Osteocyte (in vitro differentiated cells): ENCODE results near the gene HHIP. TPM values are rescaled to one million over a fixed set of nuclear protein-coding genes. Genes with fewer than 3 reads are reported as not detected.

Source experiments
- DNase-seq: peaks from one replicate; pipeline ENCODE4 v3.0.0; 2021; ENCODE audit warnings: mixed read lengths; ENCODE audit not compliant: unreplicated experiment; ENCODE audit errors: extremely low spot score
- H3K27ac Mint-ChIP-seq: one replicate; pipeline ENCODE4 v1.8.0; 2021; ENCODE audit warnings: mild to moderate bottlenecking, mixed read lengths; ENCODE audit not compliant: unreplicated experiment
- H3K27me3 Mint-ChIP-seq: one replicate; pipeline ENCODE4 v1.8.0; 2021; ENCODE audit warnings: mixed read lengths; ENCODE audit not compliant: unreplicated experiment
- H3K36me3 Mint-ChIP-seq: one replicate; pipeline ENCODE4 v1.8.0; 2021; ENCODE audit warnings: mixed read lengths; ENCODE audit not compliant: unreplicated experiment
- H3K4me1 Mint-ChIP-seq: one replicate; pipeline ENCODE4 v1.8.0; 2021; ENCODE audit warnings: mixed read lengths; ENCODE audit not compliant: unreplicated experiment
- H3K4me3 Mint-ChIP-seq: one replicate; pipeline ENCODE4 v1.8.0; 2021; ENCODE audit warnings: mild to moderate bottlenecking, moderate library complexity, mixed read lengths; ENCODE audit not compliant: unreplicated experiment
- H3K9me3 Mint-ChIP-seq: one replicate; pipeline ENCODE4 v1.8.0; 2021; ENCODE audit warnings: mixed read lengths; ENCODE audit not compliant: unreplicated experiment
- total RNA-seq: library from RNA; stranded (reverse); gene quantifications from 2 replicates; pipeline ENCODE4 v1.2.1, GENCODE V29; 2021
- TF ChIP-seq, protein P1 (sequence below): fragments of 200-600 bp; sonication (generic); IDR thresholded peaks from 2 replicates; pipeline ENCODE4 v1.5.0; 2021; ENCODE audit warnings: antibody characterized with exemption, mild to moderate bottlenecking, moderate library complexity

HHIP gene
- total RNA-seq, 1 donor from 2014 or later: 0.97 TPM

- H3K36me3 Mint-ChIP-seq: no peaks in the 10 kb centered on the region
- H3K27me3 Mint-ChIP-seq: peaks cover 5% of the 10 kb centered on the region
- no peak overlapping the region for H3K27ac Mint-ChIP-seq
- no peak overlapping the region for H3K4me3 Mint-ChIP-seq
- H3K9me3 Mint-ChIP-seq: no peaks in the 10 kb centered on the region
- TF ChIP-seq, protein P1, sequence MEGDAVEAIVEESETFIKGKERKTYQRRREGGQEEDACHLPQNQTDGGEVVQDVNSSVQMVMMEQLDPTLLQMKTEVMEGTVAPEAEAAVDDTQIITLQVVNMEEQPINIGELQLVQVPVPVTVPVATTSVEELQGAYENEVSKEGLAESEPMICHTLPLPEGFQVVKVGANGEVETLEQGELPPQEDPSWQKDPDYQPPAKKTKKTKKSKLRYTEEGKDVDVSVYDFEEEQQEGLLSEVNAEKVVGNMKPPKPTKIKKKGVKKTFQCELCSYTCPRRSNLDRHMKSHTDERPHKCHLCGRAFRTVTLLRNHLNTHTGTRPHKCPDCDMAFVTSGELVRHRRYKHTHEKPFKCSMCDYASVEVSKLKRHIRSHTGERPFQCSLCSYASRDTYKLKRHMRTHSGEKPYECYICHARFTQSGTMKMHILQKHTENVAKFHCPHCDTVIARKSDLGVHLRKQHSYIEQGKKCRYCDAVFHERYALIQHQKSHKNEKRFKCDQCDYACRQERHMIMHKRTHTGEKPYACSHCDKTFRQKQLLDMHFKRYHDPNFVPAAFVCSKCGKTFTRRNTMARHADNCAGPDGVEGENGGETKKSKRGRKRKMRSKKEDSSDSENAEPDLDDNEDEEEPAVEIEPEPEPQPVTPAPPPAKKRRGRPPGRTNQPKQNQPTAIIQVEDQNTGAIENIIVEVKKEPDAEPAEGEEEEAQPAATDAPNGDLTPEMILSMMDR: no peak
- DNase-seq: no peak
- peaks cover 30% of the 10 kb centered on the region for H3K4me1 Mint-ChIP-seq
These were observed 2.1 kb downstream of the HHIP start for GRCh38 chr4:144648042-144648441.

DNA sequence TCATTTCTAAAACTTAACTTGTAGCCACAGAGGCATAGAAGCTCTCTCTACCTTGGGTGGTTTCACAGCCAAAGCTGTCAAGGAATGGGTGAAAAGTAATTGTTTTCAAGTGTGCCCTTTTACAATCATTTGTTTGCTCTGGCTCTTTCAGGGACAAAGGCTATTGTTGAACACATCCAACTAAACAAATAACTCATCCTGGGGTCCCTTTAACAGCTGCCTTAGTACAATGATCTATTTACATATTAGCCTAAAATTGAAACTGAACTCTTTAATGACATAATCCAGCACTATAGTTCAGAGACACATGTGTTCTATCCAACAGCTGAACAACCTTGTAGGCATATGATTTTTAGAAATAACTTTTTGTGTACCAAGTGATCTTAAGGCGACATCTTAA, 3.7 kb downstream of the HHIP start:
- Mint-ChIP-seq H3K4me1 (peaks cover 30% of the 10 kb centered on the region), H3K36me3 (no peaks in the 10 kb centered on the region), H3K9me3 (no peaks in the 10 kb centered on the region), H3K27ac (no peak overlapping the region), H3K27me3 (peaks cover 5% of the 10 kb centered on the region), H3K4me3 (no peak overlapping the region)
- TF ChIP-seq, protein P1: no peak
- no peak for DNase-seq

- H3K36me3 Mint-ChIP-seq: no peaks in the 10 kb centered on the region
- TF ChIP-seq, protein P1: no peak
- no peaks in the 10 kb centered on the region for H3K9me3 Mint-ChIP-seq
- no peak for DNase-seq
- H3K4me1 Mint-ChIP-seq: peaks cover 30% of the 10 kb centered on the region
- no peak overlapping the region for H3K4me3 Mint-ChIP-seq
- H3K27ac Mint-ChIP-seq: no peak overlapping the region
- peaks cover 5% of the 10 kb centered on the region for H3K27me3 Mint-ChIP-seq
These were observed 4.5 kb downstream of the HHIP start for GRCh38 chr4:144650311-144651005.

- no peaks in the 10 kb centered on the region for H3K36me3 Mint-ChIP-seq
- H3K27me3 Mint-ChIP-seq: no peaks in the 10 kb centered on the region
- H3K4me3 Mint-ChIP-seq: no peak overlapping the region
- H3K27ac Mint-ChIP-seq: no peak overlapping the region
- H3K4me1 Mint-ChIP-seq: peaks cover 14% of the 10 kb centered on the region
- no peak for DNase-seq
- H3K9me3 Mint-ChIP-seq: no peaks in the 10 kb centered on the region
- TF ChIP-seq, protein P1: no peak
These were observed 8.0 kb downstream of the HHIP start for GRCh38 chr4:144653781-144654545.

DNA sequence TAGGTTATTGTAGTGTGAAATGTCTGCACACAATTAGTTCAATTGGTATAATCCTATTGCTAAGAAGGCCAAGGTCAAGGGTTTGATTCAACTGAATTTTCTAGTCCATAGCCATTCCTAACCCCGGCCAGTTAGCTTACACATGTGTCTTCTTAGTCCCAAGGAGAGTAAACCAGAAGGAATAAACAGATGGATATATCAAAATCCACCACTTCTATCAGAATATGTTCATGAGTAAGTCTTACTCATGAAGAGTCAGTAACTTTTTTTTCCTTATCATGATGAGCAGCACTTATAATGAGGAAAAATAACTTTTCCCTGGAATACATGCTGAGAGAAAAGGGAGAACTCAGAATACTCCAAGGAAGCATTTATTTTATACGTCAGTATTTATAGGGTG, 9.5 kb downstream of the HHIP start:
- Mint-ChIP-seq H3K4me3 (no peak overlapping the region), H3K27me3 (no peaks in the 10 kb centered on the region), H3K9me3 (no peaks in the 10 kb centered on the region), H3K36me3 (no peaks in the 10 kb centered on the region), H3K4me1 (peaks cover 5% of the 10 kb centered on the region), H3K27ac (no peak overlapping the region)
- TF ChIP-seq, protein P1: no peak
- no peak for DNase-seq
